ENCODE measurements around the gene WWOX. TPM values are rescaled to one million over a fixed set of nuclear protein-coding genes. Genes with fewer than 3 reads are reported as not detected.

The WWOX gene
- total and polyA plus RNA-seq, 2 of the 13 experiments (the other 11 are each of a cell fraction or from before 2014, with no cell fraction given), result 9.1 to 37.4 TPM

GRCh38 chr16:78240459-78241222 lies 141.2 kb downstream of the WWOX start (continued):
- no peak for TF ChIP-seq NFE2L1 (CRISPR knock-in tag; IDR thresholded peaks at IDR 0.05; ENCODE audit: borderline replicate concordance)
- no peak for TF ChIP-seq CAMTA2 (CRISPR knock-in tag; IDR thresholded peaks at IDR 0.05; ENCODE audit: borderline replicate concordance)
- no peak for TF ChIP-seq TP53 (CRISPR knock-in tag; conservative IDR thresholded peaks at IDR 0.05)
- TF ChIP-seq MLLT10 (CRISPR knock-in tag; IDR thresholded peaks at IDR 0.05), result no peak
- TF ChIP-seq RNF219 (CRISPR knock-in tag; IDR thresholded peaks at IDR 0.05), result no peak
- TF ChIP-seq ZC3H13 (CRISPR knock-in tag; IDR thresholded peaks at IDR 0.05), result no peak
- TF ChIP-seq DPF2 (CRISPR knock-in tag; IDR thresholded peaks at IDR 0.05; ENCODE audit: borderline replicate concordance, low read depth), result peak; percentile 49; the same call in 1 of the 2 replicates
- TF ChIP-seq PITX1 (CRISPR knock-in tag; IDR thresholded peaks at IDR 0.05), result no peak
- no peak for TF ChIP-seq JARID2 (CRISPR knock-in tag; IDR thresholded peaks at IDR 0.05; ENCODE audit: insufficient replicate concordance)
- peak; percentile 72; the same call in 1 of the 2 replicates for TF ChIP-seq ZNF350 (CRISPR knock-in tag; IDR thresholded peaks at IDR 0.05; ENCODE audit: borderline replicate concordance, low read depth)
- TF ChIP-seq RAD51 (IDR thresholded peaks at IDR 0.05; ENCODE audit: borderline replicate concordance), result no peak
- TF ChIP-seq ZSCAN9 (CRISPR knock-in tag; IDR thresholded peaks at IDR 0.05; ENCODE audit: borderline replicate concordance), result peak; percentile 78; the same call in 1 of the 2 replicates
- no peak for TF ChIP-seq ZNF772 (CRISPR knock-in tag; IDR thresholded peaks at IDR 0.05)
- no peak for TF ChIP-seq ZNF451 (CRISPR knock-in tag; IDR thresholded peaks at IDR 0.05)
- no peak for TF ChIP-seq TERF1 (CRISPR knock-in tag; IDR thresholded peaks at IDR 0.05)
- TF ChIP-seq HBP1 (CRISPR knock-in tag; IDR thresholded peaks at IDR 0.05; ENCODE audit: low read depth), result 0 out of 2 replicates have a peak, but pooled peaks have one; percentile 49
- TF ChIP-seq MAFG (CRISPR knock-in tag; IDR thresholded peaks at IDR 0.05), result no peak
- no peak for TF ChIP-seq PCBP1 (IDR thresholded peaks at IDR 0.05; ENCODE audit: borderline replicate concordance, low read depth, low read length)
- no peak for TF ChIP-seq POLR2G (IDR thresholded peaks at IDR 0.05; ENCODE audit: low read depth, low read length)
- 0 out of 2 replicates have a peak, but pooled peaks have one; percentile 70 for TF ChIP-seq FLYWCH1 (CRISPR knock-in tag; IDR thresholded peaks at IDR 0.05)
- TF ChIP-seq ZNF644 (CRISPR knock-in tag; IDR thresholded peaks at IDR 0.05; ENCODE audit: low read depth), result no peak
- no peak for TF ChIP-seq NR2F2 (IDR thresholded peaks at IDR 0.05; ENCODE audit: borderline replicate concordance, low read depth)
